Skin epidermis (tissue), 12 donors: ENCODE measurements around the gene CYP26C1.
A peak's percentile ranks its signal among the peaks of the same experiment; 100 is the strongest.

Experiments
- H3K27ac ChIP-seq, 21 experiments: fragments of 200-600 bp; sonication (generic) in 11 of 21; one replicate each; pipeline ENCODE4 v1.5.0; 2020; ENCODE audit warnings: mild to moderate bottlenecking in 3 of 21, inconsistent platforms in 2 of 21, moderate library complexity in 2 of 21
- H3K4me3 ChIP-seq, 7 experiments: fragments of 200-600 bp; sonication (generic) in 2 of 7; one replicate each; pipeline ENCODE4 v1.5.0; 2020; ENCODE audit warnings: inconsistent platforms in 2 of 7, mild to moderate bottlenecking in 2 of 7, moderate library complexity in 1 of 7

Gene CYP26C1

GRCh38 chr10:93059975-93060886, at the start of gene CYP26C1:
Gene CYP26C1 (plus strand): TSS chr10:93060798. CDS start chr10:93061264, 466 bp downstream.
- no peak within 1 kb of the TSS for H3K27ac ChIP-seq
- H3K4me3 ChIP-seq, result no peak within 1 kb of the TSS

GRCh38 chr10:93015722-93016121, 44.9 kb upstream of the CYP26C1 start:
- Histone ChIP-seq H3K27ac (no peak overlapping the region), H3K4me3 (no peak overlapping the region)

GRCh38 chr10:93023013-93023650, 37.5 kb upstream of the CYP26C1 start:
- no peak overlapping the region for H3K27ac ChIP-seq
- H3K4me3 ChIP-seq, result no peak overlapping the region

GRCh38 chr10:93026072-93026471, 34.5 kb upstream of the CYP26C1 start:
- Histone ChIP-seq H3K4me3 (no peak overlapping the region), H3K27ac (no peak overlapping the region)

- Histone ChIP-seq H3K27ac (no peak overlapping the region), H3K4me3 (no peak overlapping the region)
Measured at GRCh38 chr10:93027508-93027907, 33.1 kb upstream of the CYP26C1 start.

GRCh38 chr10:93028883-93029282, 31.7 kb upstream of the CYP26C1 start:
- H3K4me3 ChIP-seq, result no peak overlapping the region
- no peak overlapping the region for H3K27ac ChIP-seq

- Histone ChIP-seq H3K4me3 (no peak overlapping the region), H3K27ac (no peak overlapping the region)
Measured at GRCh38 chr10:93030409-93030808, 30.2 kb upstream of the CYP26C1 start.

GRCh38 chr10:93032105-93032808, 28.3 kb upstream of the CYP26C1 start:
- Histone ChIP-seq H3K4me3 (no peak overlapping the region), H3K27ac (no peak overlapping the region)

GRCh38 chr10:93032809-93033137, 27.8 kb upstream of the CYP26C1 start:
- no peak overlapping the region for H3K4me3 ChIP-seq
- no peak overlapping the region for H3K27ac ChIP-seq

- Histone ChIP-seq H3K4me3 (no peak overlapping the region), H3K27ac (no peak overlapping the region)
Measured at GRCh38 chr10:93034426-93034825, 26.2 kb upstream of the CYP26C1 start.

GRCh38 chr10:93039110-93039509, 21.5 kb upstream of the CYP26C1 start:
- Histone ChIP-seq H3K4me3 (no peak overlapping the region), H3K27ac (no peak overlapping the region)

- no peak overlapping the region for H3K27ac ChIP-seq
- H3K4me3 ChIP-seq, result no peak overlapping the region
Measured at GRCh38 chr10:93039721-93040120, 20.9 kb upstream of the CYP26C1 start.

- no peak overlapping the region for H3K4me3 ChIP-seq
- H3K27ac ChIP-seq, result no peak overlapping the region
Measured at GRCh38 chr10:93054486-93054885, 6.1 kb upstream of the CYP26C1 start.

GRCh38 chr10:93058139-93058538, 2.5 kb upstream of the CYP26C1 start:
- no peak overlapping the region for H3K27ac ChIP-seq
- no peak overlapping the region for H3K4me3 ChIP-seq

GRCh38 chr10:93060887-93061593, 442 bp downstream of the CYP26C1 start:
- H3K4me3 ChIP-seq, result no peak overlapping the region
- no peak overlapping the region for H3K27ac ChIP-seq

- Histone ChIP-seq H3K4me3 (peak overlapping the region in 3 of 7 experiments; percentile 20 to 31 (median 24)), H3K27ac (no peak overlapping the region)
Measured at GRCh38 chr10:93061594-93062513, 1.3 kb downstream of the CYP26C1 start.

- peak overlapping the region in 5 of 7 experiments; percentile 4 to 31 (median 20) for H3K4me3 ChIP-seq
- H3K27ac ChIP-seq, result no peak overlapping the region
Measured at GRCh38 chr10:93062514-93063143, 2.0 kb downstream of the CYP26C1 start.

GRCh38 chr10:93063144-93063976, 2.8 kb downstream of the CYP26C1 start:
- H3K27ac ChIP-seq, result no peak overlapping the region
- peak overlapping the region in 3 of 7 experiments; percentile 15 to 31 (median 20) for H3K4me3 ChIP-seq
